Brain microvascular endothelial cell (primary cell): ENCODE results near the gene ODC1.
A peak's percentile ranks its signal among the peaks of the same experiment; 100 is the strongest.

Source experiments
- DNase-seq: peaks from one replicate; pipeline ENCODE4 v3.0.0-alpha.2; 2020
- H3K27ac ChIP-seq: fragments of 250-450 bp; sonication (Bioruptor Pico); 2 replicates; pipeline ENCODE4 v1.5.1; 2020; ENCODE audit warnings: mild to moderate bottlenecking, moderate library complexity
- H3K27me3 ChIP-seq: fragments of 250-450 bp; sonication (Bioruptor Pico); replicated peaks from 2 replicates; pipeline ENCODE4 v1.5.1; 2020; ENCODE audit warnings: mild to moderate bottlenecking
- H3K36me3 ChIP-seq: fragments of 250-450 bp; sonication (Bioruptor Pico); replicated peaks from 2 replicates; pipeline ENCODE4 v1.5.1; 2020; ENCODE audit warnings: mild to moderate bottlenecking
- H3K4me3 ChIP-seq: 2 replicates; pipeline ENCODE4 v1.5.1; 2011; ENCODE audit warnings: low read depth, mild to moderate bottlenecking, control low read depth, low read length, moderate library complexity
- CTCF ChIP-seq: IDR thresholded peaks from 2 replicates; pipeline ENCODE4 v1.5.1; 2011; ENCODE audit warnings: low read depth, mild to moderate bottlenecking, moderate library complexity, low read length, control low read depth, inconsistent platforms; ENCODE audit errors: missing control alignments
- in situ Hi-C: cut with HindIII; loops from 2 replicates; pipeline ENCODE4 v1.10.0; 2017; ENCODE audit warnings: low sequenced_read_pairs, low pct_ligation_motif_present

Gene ODC1

GRCh38 chr2:10471046-10471571 lies 23.0 kb upstream of the ODC1 start:
- no peaks in the 10 kb centered on the region for H3K36me3 ChIP-seq
- in situ Hi-C loops = no loop called here
- H3K4me3 ChIP-seq = no peak overlapping the region
- H3K27me3 ChIP-seq = no peaks in the 10 kb centered on the region
- no peak for DNase-seq
- no peak for TF ChIP-seq CTCF
- no peak overlapping the region for H3K27ac ChIP-seq

- in situ Hi-C loops = no loop called here
- no peak for TF ChIP-seq CTCF
- Histone ChIP-seq H3K27me3 (no peaks in the 10 kb centered on the region), H3K27ac (no peak overlapping the region), H3K4me3 (no peak overlapping the region), H3K36me3 (no peaks in the 10 kb centered on the region)
- no peak for DNase-seq
Observed at GRCh38 chr2:10469955-10470608, 22.0 kb upstream of the ODC1 start.

GRCh38 chr2:10469301-10469700 lies 21.2 kb upstream of the ODC1 start:
- TF ChIP-seq CTCF = no peak

GRCh38 chr2:10467401-10467800 lies 19.3 kb upstream of the ODC1 start:
- peak; percentile 41 for TF ChIP-seq CTCF
- in situ Hi-C loops = no loop called here
- DNase-seq = no peak
- Histone ChIP-seq H3K4me3 (no peak overlapping the region), H3K27me3 (no peaks in the 10 kb centered on the region), H3K36me3 (no peaks in the 10 kb centered on the region), H3K27ac (no peak overlapping the region)

More at GRCh38 chr2:10469301-10469700, 21.2 kb upstream of the ODC1 start:
- no peak for DNase-seq
- H3K27ac ChIP-seq = no peak overlapping the region
- no peaks in the 10 kb centered on the region for H3K27me3 ChIP-seq
- no peaks in the 10 kb centered on the region for H3K36me3 ChIP-seq
- no peak overlapping the region for H3K4me3 ChIP-seq
- in situ Hi-C loops = no loop called here

GRCh38 chr2:10466801-10467200 lies 18.7 kb upstream of the ODC1 start:
- Histone ChIP-seq H3K36me3 (no peaks in the 10 kb centered on the region), H3K4me3 (no peak overlapping the region), H3K27me3 (no peaks in the 10 kb centered on the region), H3K27ac (no peak overlapping the region)
- no peak for DNase-seq
- no peak for TF ChIP-seq CTCF
- in situ Hi-C loops = no loop called here

GRCh38 chr2:10465910-10466309 lies 17.8 kb upstream of the ODC1 start:
- DNase-seq = no peak
- H3K36me3 ChIP-seq = no peaks in the 10 kb centered on the region
- no peak for TF ChIP-seq CTCF
- H3K4me3 ChIP-seq = no peak overlapping the region
- H3K27ac ChIP-seq = no peak overlapping the region
- in situ Hi-C loops = no loop called here
- no peaks in the 10 kb centered on the region for H3K27me3 ChIP-seq
